Activated CD4-positive, alpha-beta T cell treated with anti-CD3 and anti-CD28 coated beads for 36 hours (primary cell): ENCODE measurements around the gene TCHHL1. TPM values are rescaled to one million over a fixed set of nuclear protein-coding genes. Genes with fewer than 3 reads are reported as not detected.
A peak's percentile ranks its signal among the peaks of the same experiment; 100 is the strongest.

ENCODE experiments used
- ATAC-seq: fragments of 200-7000 bp; cut with Tn5 transposase; one replicate; pipeline ENCODE4 v1.10.0; 2021; ENCODE audit warnings: mild to moderate bottlenecking, moderate library complexity
- CTCF ChIA-PET: fragments of 350-600 bp; sonication (Branson Sonifier 250); formaldehyde crosslinking; loops from one replicate; lab custom pipeline; 2021; ENCODE audit warnings: antibody characterized with exemption; lab: Charles Lee
- POLR2A ChIA-PET: fragments of 350-600 bp; sonication (Branson Sonifier 250); formaldehyde crosslinking; loops from one replicate; lab custom pipeline; 2021; ENCODE audit warnings: antibody characterized with exemption, inconsistent platforms; lab: Charles Lee
- DNase-seq: peaks from one replicate; pipeline ENCODE4 v3.0.0-alpha.2; 2020
- H3K27ac Mint-ChIP-seq: one replicate; pipeline ENCODE4 v1.8.0; 2021; ENCODE audit warnings: mixed read lengths
- H3K27me3 Mint-ChIP-seq: one replicate; pipeline ENCODE4 v1.8.0; 2021; ENCODE audit warnings: mixed read lengths
- H3K36me3 Mint-ChIP-seq: one replicate; pipeline ENCODE4 v1.8.0; 2021; ENCODE audit warnings: low read depth, mixed read lengths
- H3K4me1 Mint-ChIP-seq: one replicate; pipeline ENCODE4 v1.8.0; 2021; ENCODE audit warnings: mixed read lengths
- H3K4me3 Mint-ChIP-seq: one replicate; pipeline ENCODE4 v1.8.0; 2021; ENCODE audit warnings: mild to moderate bottlenecking, moderate library complexity, mixed read lengths
- H3K9me3 Mint-ChIP-seq: one replicate; pipeline ENCODE4 v1.8.0; 2021; ENCODE audit warnings: low read depth, mixed read lengths
- intact Hi-C, 2 experiments: fragments of 100-400 bp; cut with DNase I in 1 of 2; cut with micrococcal nuclease in 1 of 2; formaldehyde crosslinking; loops; one replicate each; pipeline versions ENCODE4 v1.14.2 to v1.15.1; 2022 to 2024; cut with DNase I, micrococcal nuclease
- total RNA-seq, 2 experiments: library from RNA; stranded (reverse); gene quantifications; one replicate each; pipeline ENCODE4 v1.2.3, GENCODE V29; 2021

TCHHL1 gene
- total RNA-seq, 2 experiments from 2014 or later, result not detected

DNA sequence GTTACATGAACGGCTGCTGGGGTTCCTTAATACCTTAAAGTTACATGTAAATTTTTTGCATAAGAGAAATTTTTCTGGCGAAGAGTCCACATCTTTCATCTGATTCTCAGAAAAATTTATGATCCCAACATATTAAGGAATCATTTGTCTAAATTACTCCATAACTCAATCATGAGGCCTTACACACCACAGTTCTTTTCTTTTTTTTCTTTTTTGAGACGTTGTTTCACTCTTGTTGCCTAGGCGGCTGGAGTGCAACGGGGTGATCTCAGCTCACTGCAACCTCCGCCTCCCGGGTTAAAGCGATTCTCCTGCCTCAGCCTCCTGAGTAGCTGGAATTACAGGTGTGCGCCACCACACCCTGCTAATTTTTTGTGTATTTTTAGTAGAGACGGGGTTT, 50.0 kb downstream of the TCHHL1 start:
- DNase-seq (no peak), ATAC-seq (no peak)
- Mint-ChIP-seq H3K27ac (no peak overlapping the region), H3K4me1 (peaks cover 14% of the 10 kb centered on the region), H3K36me3 (peaks cover 22% of the 10 kb centered on the region), H3K9me3 (no peaks in the 10 kb centered on the region), H3K4me3 (no peak overlapping the region), H3K27me3 (no peaks in the 10 kb centered on the region)
- POLR2A ChIA-PET, result no interaction called here
- intact Hi-C loops, result no loop called here
- CTCF ChIA-PET, result interaction anchor here (0.7 to 1.3 kb wide), 6 partner anchors 8 to 148 kb away, joined by 3 to 8 read pairs (median 3); no protein-coding TSS in a partner anchor

DNA sequence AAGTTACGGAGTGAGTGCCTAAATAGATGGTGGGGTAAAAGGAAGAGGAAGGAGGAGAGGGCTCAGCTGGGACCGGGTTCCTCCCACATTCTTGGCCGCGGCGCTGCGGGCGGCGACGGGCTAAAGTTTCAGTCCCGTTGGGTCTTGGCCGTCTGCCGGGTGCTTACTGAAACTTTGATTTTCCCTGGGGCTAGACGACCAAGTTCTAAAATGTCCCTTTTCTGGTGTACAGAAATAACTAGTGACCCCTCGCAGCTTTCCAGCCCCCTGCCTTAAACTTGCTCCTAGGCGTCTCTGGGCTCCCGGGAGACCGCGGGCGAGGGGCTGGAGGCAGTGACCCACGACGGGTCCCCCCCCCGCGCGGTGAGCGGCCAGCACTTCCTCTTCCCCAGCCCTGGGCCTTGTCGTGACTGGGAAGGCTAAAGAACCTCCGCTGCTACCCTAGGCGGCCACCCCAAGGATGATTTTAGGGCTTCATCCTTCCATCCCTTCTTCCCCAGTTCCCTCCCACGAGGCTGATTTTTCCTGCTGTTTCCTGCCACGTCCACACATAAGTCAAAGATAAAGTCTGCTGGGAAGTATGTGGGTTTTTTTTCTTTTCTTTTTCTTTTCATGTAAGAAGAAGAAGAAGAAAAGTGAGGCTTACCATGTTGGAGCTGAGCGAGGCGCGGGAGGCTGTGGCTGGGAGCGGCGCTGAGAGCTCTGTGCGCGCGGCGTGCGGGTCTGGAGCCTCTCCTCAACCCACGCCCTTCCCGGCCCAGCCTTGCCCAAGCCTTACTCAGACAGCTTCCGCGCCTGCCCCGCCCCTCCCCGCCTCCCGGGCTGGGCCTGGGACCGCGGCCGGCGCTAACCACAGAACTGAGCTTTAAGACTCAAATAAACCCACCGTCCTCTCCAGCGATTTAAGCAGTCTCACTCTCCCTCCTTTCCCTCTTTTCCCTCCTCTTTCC, 52.3 kb downstream of the TCHHL1 start, which contains the start of gene S100A11:
Gene S100A11, minus strand, starts transcription at position 738 of the 950 bp plus-strand sequence. Its CDS starts 89 bp downstream, at position 649.
- peaks cover 44% of the 10 kb centered on the region for H3K36me3 Mint-ChIP-seq
- ATAC-seq (peak; percentile 81), DNase-seq (peak; percentile 91)
- peaks cover 35% of the 10 kb centered on the region for H3K4me1 Mint-ChIP-seq
- no peaks in the 10 kb centered on the region for H3K9me3 Mint-ChIP-seq
- peak within 1 kb of the TSS; percentile 82 for H3K4me3 Mint-ChIP-seq
- ChIA-PET POLR2A (interaction anchor here (1.0 to 1.6 kb wide), 4 partner anchors 10 to 91 kb away, joined by 3 to 8 read pairs (median 5); no protein-coding TSS in a partner anchor), CTCF (interaction anchor here (0.6 to 6.1 kb wide), 13 partner anchors 10 to 422 kb away, joined by 3 to 61 read pairs (median 4); no protein-coding TSS in a partner anchor)
- no peaks in the 10 kb centered on the region for H3K27me3 Mint-ChIP-seq
- intact Hi-C loops, result loop anchor here in 1 of 2 experiments (1.0 kb wide), 1 partner anchor 12 kb away; no protein-coding TSS in a partner anchor
- peak within 1 kb of the TSS; percentile 90 for H3K27ac Mint-ChIP-seq

DNA sequence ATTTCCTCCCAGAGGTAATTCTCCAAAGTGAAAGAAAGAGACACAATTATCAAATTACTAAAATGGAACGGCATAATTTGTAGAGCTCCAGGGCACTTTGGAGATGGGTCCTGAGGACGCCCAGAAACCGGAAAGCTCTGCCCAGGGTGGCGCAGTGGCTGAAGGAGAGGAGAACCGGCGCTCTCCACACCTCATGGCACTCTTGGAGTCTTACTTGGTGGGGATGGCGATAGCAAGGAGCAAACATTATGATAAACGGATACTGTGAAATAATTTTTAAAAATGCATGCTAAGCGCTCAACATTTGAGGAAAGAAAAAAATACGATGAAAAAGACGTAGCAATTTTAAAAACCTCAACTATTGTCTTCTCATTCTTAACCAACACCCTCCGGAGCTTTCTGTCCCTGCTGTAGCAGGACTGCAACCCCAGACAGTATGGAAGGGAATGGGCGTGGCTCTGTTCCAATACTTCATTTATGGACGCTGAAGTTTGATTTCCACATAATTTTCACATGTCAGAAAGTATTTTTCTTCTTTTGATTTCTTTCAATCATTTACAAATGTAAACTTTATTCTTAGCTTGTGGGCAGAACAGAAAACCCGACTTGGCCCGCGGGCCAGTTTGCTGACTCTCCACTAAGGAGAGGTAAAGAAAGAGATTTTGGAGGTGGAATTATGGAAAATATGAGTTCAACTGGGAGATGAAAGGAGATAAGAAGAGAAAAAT, 53.2 kb downstream of the TCHHL1 start:
- CTCF ChIA-PET, result interaction anchor here (0.7 to 6.1 kb wide), 15 partner anchors 11 to 442 kb away, joined by 3 to 61 read pairs (median 4); no protein-coding TSS in a partner anchor
- Mint-ChIP-seq H3K9me3 (peaks cover 1% of the 10 kb centered on the region), H3K4me3 (peak overlapping the region; percentile 82), H3K4me1 (peaks cover 36% of the 10 kb centered on the region), H3K27me3 (no peaks in the 10 kb centered on the region), H3K27ac (peak overlapping the region; percentile 90), H3K36me3 (peaks cover 46% of the 10 kb centered on the region)
- POLR2A ChIA-PET, result interaction anchor here (0.7 to 1.1 kb wide), 3 partner anchors 13 to 90 kb away, joined by 3 to 4 read pairs (median 3); no protein-coding TSS in a partner anchor
- ATAC-seq (no peak), DNase-seq (peak; percentile 40)
- intact Hi-C loops, result loop anchor here (1.0 to 2.0 kb wide), 4 partner anchors 13 to 1597 kb away; partner anchors contain the start of gene S100A10 (in 1 of the 2)

DNA sequence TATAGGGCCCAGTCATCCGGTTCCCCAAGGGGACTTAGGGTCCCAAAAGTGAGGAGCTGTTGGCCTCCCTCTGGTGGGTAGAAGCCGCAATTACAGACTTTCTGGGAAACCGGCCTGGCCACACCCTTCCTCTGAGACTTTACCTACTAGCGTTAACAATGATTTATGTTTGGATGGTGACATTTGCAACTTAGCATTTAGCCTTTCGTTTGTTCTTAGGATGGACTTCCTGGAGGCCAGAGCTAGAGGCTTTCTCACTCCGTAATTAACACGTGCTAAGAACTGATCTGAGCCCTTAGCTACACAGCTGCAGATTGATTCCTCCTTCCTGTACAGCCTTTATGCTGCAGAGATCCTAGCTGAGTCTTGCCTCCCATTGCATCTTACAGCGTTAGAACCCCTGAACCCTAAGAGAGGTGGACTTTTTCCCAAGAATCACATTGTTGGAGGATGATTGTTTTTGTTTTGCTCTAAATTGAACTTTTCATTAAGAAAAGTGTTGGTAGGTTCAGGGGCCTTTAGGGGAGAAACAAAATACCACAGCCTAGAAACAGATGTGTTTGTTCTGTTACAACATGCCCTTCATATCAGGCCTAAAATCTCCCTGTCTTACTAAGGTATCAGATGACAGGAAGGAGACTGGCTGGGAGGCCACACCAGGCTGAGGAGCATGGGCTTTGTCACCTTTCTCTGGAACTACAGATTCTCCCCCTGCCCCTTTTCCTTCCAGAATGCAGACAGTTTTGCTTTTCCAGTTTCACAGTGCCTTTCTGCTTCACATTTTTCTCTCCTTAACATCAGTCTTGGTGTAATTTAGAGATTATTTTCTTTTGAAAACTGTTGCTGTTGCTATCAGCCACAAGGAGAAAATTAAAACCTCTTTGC, 54.0 kb downstream of the TCHHL1 start:
- Mint-ChIP-seq H3K27ac (peak overlapping the region; percentile 90), H3K9me3 (peaks cover 2% of the 10 kb centered on the region), H3K27me3 (no peaks in the 10 kb centered on the region), H3K4me3 (peak overlapping the region; percentile 82), H3K4me1 (peaks cover 40% of the 10 kb centered on the region), H3K36me3 (peaks cover 51% of the 10 kb centered on the region)
- CTCF ChIA-PET, result interaction anchor here (0.6 to 6.1 kb wide), 31 partner anchors 11 to 454 kb away, joined by 3 to 61 read pairs (median 4); partner anchors contain the start of genes S100A10 and THEM4
- peak; percentile 82 for DNase-seq
- intact Hi-C loops, result loop anchor here (1.0 to 2.0 kb wide), 5 partner anchors 13 to 1598 kb away; partner anchors contain the start of gene S100A10 (in 1 of the 2)
- POLR2A ChIA-PET, result interaction anchor here (0.7 to 1.2 kb wide), 6 partner anchors 13 to 163 kb away, joined by 3 to 8 read pairs (median 3); no protein-coding TSS in a partner anchor
- peak; percentile 64 for ATAC-seq

DNA sequence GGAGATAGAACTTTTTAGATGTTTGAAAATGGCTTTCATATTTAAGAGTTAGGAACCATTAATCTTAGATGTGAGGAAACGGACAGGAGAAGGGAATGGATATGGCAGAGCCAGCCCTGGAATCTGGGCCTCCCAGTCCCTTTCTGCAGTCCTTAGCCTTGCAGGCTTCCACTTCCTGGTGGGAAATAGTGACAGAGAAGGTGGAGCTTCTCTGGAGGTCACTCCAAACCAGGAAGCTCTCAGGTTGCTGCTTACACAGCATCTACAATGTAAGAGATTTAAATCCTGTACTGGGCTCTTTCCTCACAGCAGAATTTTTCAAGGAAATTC, 54.6 kb downstream of the TCHHL1 start:
- Mint-ChIP-seq H3K36me3 (peaks cover 54% of the 10 kb centered on the region), H3K27me3 (no peaks in the 10 kb centered on the region), H3K9me3 (peaks cover 2% of the 10 kb centered on the region), H3K27ac (peak overlapping the region; percentile 90), H3K4me1 (peaks cover 46% of the 10 kb centered on the region), H3K4me3 (peak overlapping the region; percentile 82)
- ChIA-PET CTCF (interaction anchor here (0.6 to 6.1 kb wide), 27 partner anchors 11 to 453 kb away, joined by 3 to 61 read pairs (median 5); partner anchors contain the start of genes S100A10 and THEM4), POLR2A (interaction anchor here (0.7 to 1.2 kb wide), 3 partner anchors 14 to 162 kb away, joined by 3 to 8 read pairs (median 3); no protein-coding TSS in a partner anchor)
- ATAC-seq (peak; percentile 3), DNase-seq (no peak)
- intact Hi-C loops, result loop anchor here (1.0 to 2.0 kb wide), 4 partner anchors 41 to 1599 kb away; partner anchors contain the start of gene S100A10 (in 1 of the 2)

Other genes with a start within 250 kb of the TCHHL1 start
- 1 to 10 TPM; 2.1 to 2.4 TPM for gene C2CD4D, start 249.2 kb downstream of the TCHHL1 start, total RNA-seq
- gene THEM5, start 235.4 kb downstream of the TCHHL1 start, total RNA-seq, result not detected
- gene THEM4, start 179.6 kb downstream of the TCHHL1 start, total RNA-seq, result 10 to 100 TPM; 23.9 to 26.0 TPM
- 100 to 1,000 TPM; 230 to 246 TPM for gene S100A10, start 95.2 kb downstream of the TCHHL1 start, total RNA-seq
- 100 to 1,000 TPM; 264 to 361 TPM for gene S100A11, start 52.1 kb downstream of the TCHHL1 start, total RNA-seq
- gene TCHH, start 26.4 kb upstream of the TCHHL1 start, total RNA-seq, result under 1 TPM in 1 of 2 experiments, not detected in 1; 0.05 TPM
- gene RPTN, start 70.2 kb upstream of the TCHHL1 start, total RNA-seq, result not detected
- gene HRNR, start 135.1 kb upstream of the TCHHL1 start, total RNA-seq, result not detected
- gene FLG, start 236.2 kb upstream of the TCHHL1 start, total RNA-seq, result not detected